ENCODE measurements around the gene TSSK3.

The TSSK3 gene

GRCh38 chr1:32351399-32352238 lies 10.7 kb upstream of the TSSK3 start:
- TF ChIP-seq TAF1 (IDR thresholded peaks at IDR 0.05; ENCODE audit: borderline replicate concordance, insufficient read depth, low read length) (no peak), FOXP2 (optimal IDR thresholded peaks at IDR 0.05; ENCODE audit: borderline replicate concordance, extremely low read depth, extremely low read length, insufficient read depth) (peak; percentile 61), POLR2AphosphoS5 (IDR thresholded peaks at IDR 0.05; ENCODE audit: low read depth, low read length) (no peak; the same call in 1 of the 2 replicates), SIN3A (IDR thresholded peaks at IDR 0.05; ENCODE audit: borderline replicate concordance, insufficient read depth, low read length) (no peak)

- TF ChIP-seq TAF1 (IDR thresholded peaks at IDR 0.05; ENCODE audit: borderline replicate concordance, insufficient read depth, low read length), result no peak
- TF ChIP-seq SIN3A (IDR thresholded peaks at IDR 0.05; ENCODE audit: borderline replicate concordance, insufficient read depth, low read length), result no peak
- no peak for TF ChIP-seq REST (IDR thresholded peaks at IDR 0.05; ENCODE audit: insufficient read depth in 1 of 2, low read depth in 2 of 2, low read length in 2 of 2)
- no peak for TF ChIP-seq POLR2AphosphoS5 (IDR thresholded peaks at IDR 0.05; ENCODE audit: low read depth, low read length)
- no peak for TF ChIP-seq FOXP2 (optimal IDR thresholded peaks at IDR 0.05; ENCODE audit: borderline replicate concordance, extremely low read depth, extremely low read length, insufficient read depth)
Observed at GRCh38 chr1:32352239-32352745, 10.0 kb upstream of the TSSK3 start.

GRCh38 chr1:32352831-32353383 lies 9.4 kb upstream of the TSSK3 start:
- TF ChIP-seq POLR2AphosphoS5 (IDR thresholded peaks at IDR 0.05; ENCODE audit: low read depth, low read length) (no peak), TAF1 (IDR thresholded peaks at IDR 0.05; ENCODE audit: borderline replicate concordance, insufficient read depth, low read length) (no peak), SIN3A (IDR thresholded peaks at IDR 0.05; ENCODE audit: borderline replicate concordance, insufficient read depth, low read length) (no peak), REST (IDR thresholded peaks at IDR 0.05; ENCODE audit: insufficient read depth in 1 of 2, low read depth in 2 of 2, low read length in 2 of 2) (no peak), FOXP2 (optimal IDR thresholded peaks at IDR 0.05; ENCODE audit: borderline replicate concordance, extremely low read depth, extremely low read length, insufficient read depth) (no peak)

- TF ChIP-seq TAF1 (IDR thresholded peaks at IDR 0.05; ENCODE audit: borderline replicate concordance, insufficient read depth, low read length) (no peak), SIN3A (IDR thresholded peaks at IDR 0.05; ENCODE audit: borderline replicate concordance, insufficient read depth, low read length) (no peak), REST (IDR thresholded peaks at IDR 0.05; ENCODE audit: insufficient read depth in 1 of 2, low read depth in 2 of 2, low read length in 2 of 2) (no peak), FOXP2 (optimal IDR thresholded peaks at IDR 0.05; ENCODE audit: borderline replicate concordance, extremely low read depth, extremely low read length, insufficient read depth) (no peak), POLR2AphosphoS5 (IDR thresholded peaks at IDR 0.05; ENCODE audit: low read depth, low read length) (no peak)
Observed at GRCh38 chr1:32353431-32353830, 8.9 kb upstream of the TSSK3 start.

GRCh38 chr1:32353886-32354570 lies 8.3 kb upstream of the TSSK3 start:
- no peak for TF ChIP-seq SIN3A (IDR thresholded peaks at IDR 0.05; ENCODE audit: borderline replicate concordance, insufficient read depth, low read length)
- TF ChIP-seq FOXP2 (optimal IDR thresholded peaks at IDR 0.05; ENCODE audit: borderline replicate concordance, extremely low read depth, extremely low read length, insufficient read depth), result peak; percentile 16
- TF ChIP-seq POLR2AphosphoS5 (IDR thresholded peaks at IDR 0.05; ENCODE audit: low read depth, low read length), result no peak

All from PFSK-1 (cell line).